DND-41 (cell line): ENCODE measurements around the gene CDH5.

ENCODE experiments used
- CTCF ChIP-seq: IDR thresholded peaks from 2 replicates; pipeline ENCODE4 v1.5.1; 2012; ENCODE audit warnings: borderline replicate concordance, low read length, moderate library complexity, mild to moderate bottlenecking; ENCODE audit not compliant: poor library complexity, severe bottlenecking; ENCODE audit errors: extremely low read depth
- EZH2 ChIP-seq: IDR thresholded peaks from 3 replicates; pipeline ENCODE4 v1.6.1; 2012; ENCODE audit warnings: borderline replicate concordance, low read depth, mild to moderate bottlenecking, moderate library complexity, low read length, inconsistent platforms; ENCODE audit not compliant: severe bottlenecking

- TF ChIP-seq CTCF (no peak), EZH2 (no peak)
These were observed 33.6 kb upstream of the CDH5 start for GRCh38 chr16:66332634-66333610.
